Keratinocyte (primary cell): ENCODE results near the gene CEP68.

ENCODE experiments used
- CTCF ChIP-seq, 3 experiments: IDR thresholded peaks in 1 of 3; conservative IDR thresholded peaks in 1 of 3; optimal IDR thresholded peaks in 1 of 3; 2 replicates in 2 of 3; 3 replicates in 1 of 3; pipeline versions ENCODE3 to v1.5.1; 2011; ENCODE audit warnings: low read length in 3 of 3, mild to moderate bottlenecking in 3 of 3, moderate library complexity in 2 of 3, control low read depth in 1 of 3, inconsistent platforms in 1 of 3; ENCODE audit not compliant: insufficient read depth in 2 of 3; ENCODE audit errors: extremely low read depth in 1 of 3
- EZH2 ChIP-seq: IDR thresholded peaks from one replicate; pipeline ENCODE4 v1.6.1; 2012; ENCODE audit warnings: inconsistent platforms, mild to moderate bottlenecking, low read length, moderate library complexity

- TF ChIP-seq CTCF (optimal IDR thresholded peaks at IDR 0.05 in 1 of 3, IDR thresholded peaks at IDR 0.05 in 1 of 3, conservative IDR thresholded peaks at IDR 0.05 in 1 of 3; ENCODE audit: extremely low read depth in 1 of 3, insufficient read depth in 2 of 3, low read length in 3 of 3) (no peak), EZH2 (no peak)
These were observed 2.9 kb downstream of the CEP68 start for GRCh38 chr2:65059071-65059470.
